NCI-H2227 treated with DMSO at 0.1 percent for 48 hours (cell line): ENCODE results near the gene CABP7.
A peak's percentile ranks its signal among the peaks of the same experiment; 100 is the strongest.

Experiments used
- DNase-seq: peaks from one replicate; lab custom pipeline; 2025; lab: John Stamatoyannopoulos, UW

The CABP7 gene

DNA sequence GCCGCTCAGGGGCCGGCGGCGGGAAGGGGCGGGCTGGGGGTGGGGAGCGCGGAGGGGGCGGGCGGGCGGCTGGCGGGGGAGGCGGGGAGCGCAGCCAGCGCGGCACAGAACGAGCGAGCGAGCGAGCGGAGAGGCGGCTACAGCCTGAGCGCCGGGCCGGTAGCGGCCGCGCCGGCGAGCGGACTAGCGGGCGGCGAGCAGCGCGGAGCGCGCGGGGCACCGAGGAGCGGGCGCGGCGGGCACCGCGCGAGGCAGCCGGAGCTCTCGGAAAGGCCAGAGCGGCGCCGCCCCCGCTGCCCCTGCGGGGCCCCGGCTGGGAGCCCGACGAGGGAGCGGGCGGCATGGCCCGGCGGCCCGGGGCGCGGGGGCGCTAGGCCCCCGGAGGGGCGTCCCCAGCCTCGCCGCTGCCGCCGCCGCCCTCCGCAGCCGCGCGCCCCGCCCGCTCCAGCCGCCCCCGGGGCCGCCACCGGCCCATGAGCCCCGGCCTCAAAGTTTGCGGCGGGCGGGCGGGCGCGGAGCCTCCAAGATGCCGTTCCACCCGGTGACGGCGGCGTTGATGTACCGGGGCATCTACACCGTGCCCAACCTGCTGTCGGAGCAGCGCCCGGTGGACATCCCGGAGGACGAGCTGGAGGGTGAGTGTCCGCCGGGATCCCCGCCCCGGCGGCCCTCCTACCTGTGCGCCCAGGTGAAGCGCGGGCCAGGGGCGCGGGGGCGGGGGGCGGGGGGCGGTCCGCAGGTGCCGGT, at the start of gene CABP7:
Gene CABP7 (plus strand): TSS at position 105 of the 747 bp plus-strand sequence. CDS start 422 bp downstream, at position 527.
- DNase-seq = no peak

DNA sequence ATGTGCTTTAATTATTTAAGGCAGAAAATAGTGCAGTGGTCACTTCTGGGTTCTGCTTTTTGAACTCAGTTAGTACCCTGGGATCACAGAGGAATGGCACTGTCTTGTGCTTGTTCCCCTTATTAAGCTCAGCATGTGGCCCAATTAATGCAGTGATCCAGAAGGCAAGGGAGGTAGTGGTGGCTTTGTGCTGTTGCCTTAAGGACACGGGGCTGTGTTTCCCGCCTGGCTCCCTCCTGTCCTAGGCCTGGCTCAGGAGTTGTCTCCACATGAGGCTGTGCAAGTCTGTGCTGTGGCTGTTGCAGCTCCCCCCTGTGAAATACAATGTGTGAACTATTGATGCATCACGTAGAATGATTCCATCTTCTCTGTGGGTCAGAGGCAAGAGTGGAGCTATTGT, 49.2 kb upstream of the CABP7 start:
- peak; percentile 48 for DNase-seq

DNA sequence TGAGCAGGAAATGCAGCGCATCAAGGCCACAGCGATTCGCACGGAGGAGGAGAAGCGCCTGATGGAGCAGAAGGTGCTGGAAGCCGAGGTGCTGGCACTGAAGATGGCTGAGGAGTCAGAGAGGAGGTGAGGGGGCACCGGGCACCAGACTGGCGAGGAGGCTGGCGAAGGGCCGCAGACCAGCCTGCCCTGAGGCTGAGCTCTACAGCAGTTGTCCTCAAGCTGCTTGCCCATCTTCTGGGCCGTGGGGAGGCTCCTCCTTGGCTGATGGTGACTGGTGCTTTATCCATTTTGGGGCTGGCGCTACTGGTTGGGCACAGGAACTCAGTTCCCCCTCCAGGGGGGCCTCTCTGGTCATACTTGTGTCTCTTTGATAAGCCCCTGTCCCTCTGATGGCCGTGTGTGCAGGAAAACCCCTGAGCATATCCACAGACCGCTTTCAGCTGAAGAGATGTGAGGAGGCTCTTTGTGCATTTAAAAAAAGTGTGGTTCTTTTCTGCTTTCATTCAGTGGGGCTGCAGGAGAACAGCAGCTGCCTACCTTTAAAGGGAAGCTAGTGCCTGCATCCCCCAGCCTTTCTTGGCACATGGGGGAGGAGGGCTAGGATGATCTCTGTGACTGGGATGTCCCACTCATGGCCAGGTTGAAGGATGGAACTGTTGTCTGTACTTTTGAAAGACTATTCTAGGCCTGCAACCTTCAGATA, 46.3 kb upstream of the CABP7 start:
- DNase-seq = no peak

DNA sequence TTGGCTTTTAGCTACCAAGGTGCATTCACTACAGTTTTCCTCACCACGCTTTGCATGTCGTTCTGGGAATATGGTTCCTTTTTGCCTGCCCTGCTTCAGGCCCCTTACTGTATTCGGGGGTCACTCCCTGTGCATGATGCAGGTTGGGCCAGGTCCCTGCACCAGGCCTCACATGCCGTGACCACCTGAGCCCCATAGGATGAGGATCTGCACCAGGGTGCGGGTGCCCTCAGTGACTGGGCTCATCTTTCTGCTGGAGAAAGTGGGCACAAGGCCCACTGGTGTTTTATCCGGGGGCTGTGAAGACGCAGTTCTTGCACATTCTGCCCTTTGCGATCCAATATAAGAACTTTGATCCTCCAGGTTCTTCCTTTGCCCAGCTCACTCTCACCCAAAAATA, 45.7 kb upstream of the CABP7 start:
- no peak for DNase-seq

DNA sequence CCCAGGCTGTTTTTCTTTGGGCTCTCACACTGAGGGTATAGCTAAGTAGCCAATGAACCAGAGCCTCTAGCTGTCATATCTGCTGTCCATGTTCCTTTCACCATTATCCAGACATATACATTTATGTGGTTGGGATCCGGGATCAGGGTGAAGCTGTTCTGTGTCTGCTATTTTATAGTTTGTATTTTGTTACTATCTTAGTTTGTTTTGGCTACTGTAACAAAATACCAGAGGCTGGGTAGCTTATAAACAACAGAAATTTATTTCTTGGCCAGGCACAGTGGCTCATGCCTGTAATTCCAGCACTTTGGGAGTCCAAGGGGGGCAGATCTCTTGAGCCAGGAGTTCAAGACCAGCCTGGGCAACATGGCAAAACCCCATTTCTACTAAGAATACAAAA, 40.5 kb upstream of the CABP7 start:
- no peak for DNase-seq

DNA sequence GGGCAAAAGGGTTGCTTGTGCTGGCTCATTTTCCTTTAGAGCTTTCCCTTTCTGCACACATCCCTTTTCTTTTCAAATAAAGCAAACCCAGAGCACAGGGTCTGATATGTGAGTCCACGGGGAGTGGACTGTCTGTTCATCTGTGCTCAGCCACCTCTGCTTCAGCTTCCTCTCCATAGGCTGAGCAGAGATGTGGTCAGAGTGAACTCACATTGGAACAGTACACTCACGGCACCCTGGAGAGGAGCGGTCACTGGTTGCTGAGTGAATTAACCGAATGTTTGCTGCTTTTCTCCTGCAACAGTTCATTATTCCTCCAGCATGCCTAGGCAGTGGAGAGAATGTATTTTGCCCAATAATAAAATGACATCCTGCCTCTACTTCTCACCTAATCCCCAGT, 36.3 kb upstream of the CABP7 start:
- DNase-seq = no peak

DNA sequence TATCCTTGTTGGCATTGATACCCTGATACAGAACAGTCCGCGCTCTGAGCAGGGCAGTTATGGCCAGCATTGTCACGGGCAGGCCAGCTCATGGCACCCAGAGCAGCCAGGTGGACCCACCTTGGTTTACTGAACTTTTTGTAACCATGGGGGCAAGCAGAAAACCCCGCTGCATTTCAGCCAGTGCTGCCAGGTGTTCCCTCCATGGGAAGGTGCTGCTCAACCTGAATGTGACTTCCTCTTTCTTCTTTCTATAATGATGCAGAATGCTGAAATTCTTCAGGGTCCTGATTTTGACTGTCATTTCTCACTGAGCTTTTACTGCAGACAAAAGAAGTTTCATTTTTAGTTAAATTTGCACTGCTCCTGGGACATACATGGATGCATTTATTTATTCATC, 35.6 kb upstream of the CABP7 start:
- no peak for DNase-seq

DNA sequence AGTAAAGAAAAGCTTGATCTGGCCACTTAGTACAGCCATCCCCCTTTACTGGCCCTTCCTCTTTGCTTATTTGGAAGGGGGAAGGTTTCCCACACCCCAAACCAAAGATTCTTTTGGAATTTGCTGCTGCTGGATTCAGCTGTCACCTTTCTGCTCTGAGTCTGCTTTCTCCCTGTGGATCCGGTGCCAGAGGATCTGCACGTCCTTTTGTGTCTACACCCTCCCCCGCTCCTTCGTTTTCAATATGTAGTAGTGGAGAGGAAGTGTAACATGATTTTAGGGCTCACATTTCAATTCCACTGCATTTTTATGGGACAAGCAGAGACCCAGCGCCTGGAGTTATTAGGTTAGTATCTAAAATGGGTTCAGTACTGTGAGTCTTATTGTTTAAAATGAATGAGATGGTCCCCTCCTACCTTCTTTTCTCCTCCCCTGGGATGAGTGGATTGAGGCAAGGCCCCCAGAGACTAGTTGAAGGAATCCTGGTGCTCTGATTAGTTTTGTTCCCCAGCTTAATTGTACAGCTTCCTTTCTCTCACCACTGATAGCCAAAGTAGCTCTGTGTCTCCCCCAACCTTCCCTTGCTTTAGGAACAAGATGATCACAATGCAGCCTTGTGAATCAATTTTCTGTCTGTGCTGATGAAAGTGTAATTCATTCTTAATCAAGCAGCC, 30.5 kb upstream of the CABP7 start:
- no peak for DNase-seq

DNA sequence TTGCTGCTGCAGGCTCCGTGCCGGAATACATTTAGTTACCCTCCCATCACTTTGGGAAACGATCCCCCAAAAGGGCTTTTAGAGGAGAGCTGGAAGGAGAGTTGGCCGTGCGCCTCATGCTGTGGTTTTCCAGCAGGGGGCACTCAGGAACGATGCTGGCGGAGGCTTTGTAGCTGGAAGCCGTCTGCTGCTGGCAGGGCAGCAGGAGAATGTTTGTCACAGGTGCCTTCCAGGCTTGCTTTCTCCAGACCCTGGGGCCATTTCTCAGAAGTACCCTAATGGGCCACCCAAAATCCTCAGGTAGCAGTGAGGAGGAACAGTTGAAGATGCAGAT, 30.0 kb upstream of the CABP7 start:
- peak; percentile 14 for DNase-seq

DNA sequence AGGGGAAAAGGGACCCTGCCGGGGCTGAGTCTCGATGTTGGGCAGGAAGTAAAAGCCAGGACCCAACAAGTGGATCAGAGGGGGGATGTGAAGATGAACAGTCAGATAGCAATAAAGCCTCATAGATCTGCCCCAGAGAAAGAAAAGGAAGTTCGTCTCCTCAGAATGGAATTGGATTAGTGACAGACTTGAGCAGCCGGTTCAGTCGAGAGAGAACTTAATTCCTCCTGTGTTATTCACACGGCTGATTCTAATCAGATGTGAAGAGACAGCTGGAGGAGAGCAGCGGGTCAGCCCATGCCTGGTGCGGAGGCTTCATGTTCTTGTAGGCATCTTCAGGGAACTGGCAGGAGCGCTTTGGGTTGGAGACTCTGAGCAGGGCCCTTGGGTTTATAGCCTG, 29.3 kb upstream of the CABP7 start:
- no peak for DNase-seq

DNA sequence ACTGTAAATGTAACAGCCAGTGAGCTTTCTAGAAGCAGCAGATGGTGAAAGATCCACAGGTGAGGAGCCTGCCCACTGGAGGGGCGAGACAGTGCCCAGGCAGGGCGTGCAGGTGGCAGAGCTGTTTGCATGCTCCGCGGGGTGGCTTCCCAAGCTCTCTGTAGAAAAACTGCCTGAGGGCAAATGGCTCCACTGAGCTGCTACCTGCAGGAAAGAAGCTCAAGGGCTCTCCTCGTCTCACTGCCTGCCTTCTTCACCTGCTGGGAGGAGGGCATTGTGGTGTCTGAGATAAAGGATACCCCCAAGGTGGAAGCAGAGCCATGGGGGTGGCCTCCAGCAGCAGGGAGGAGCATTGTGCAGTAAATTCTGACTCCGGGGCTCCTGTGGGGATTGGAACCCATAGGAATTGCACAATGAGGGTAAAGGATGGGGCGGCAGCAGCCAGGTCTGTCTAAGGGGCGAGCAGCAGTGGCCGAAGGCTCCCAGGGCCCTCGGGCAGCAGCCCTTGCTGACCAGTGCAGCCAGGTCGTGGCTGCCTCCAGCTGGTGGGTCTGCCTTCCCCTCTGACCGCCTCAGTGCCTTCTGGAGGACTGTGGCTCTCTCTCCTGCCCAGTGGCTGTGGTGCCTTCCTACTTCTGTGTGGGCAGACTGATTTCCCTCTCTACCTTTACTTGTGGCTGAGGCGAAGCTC, 28.0 kb upstream of the CABP7 start:
- no peak for DNase-seq

DNA sequence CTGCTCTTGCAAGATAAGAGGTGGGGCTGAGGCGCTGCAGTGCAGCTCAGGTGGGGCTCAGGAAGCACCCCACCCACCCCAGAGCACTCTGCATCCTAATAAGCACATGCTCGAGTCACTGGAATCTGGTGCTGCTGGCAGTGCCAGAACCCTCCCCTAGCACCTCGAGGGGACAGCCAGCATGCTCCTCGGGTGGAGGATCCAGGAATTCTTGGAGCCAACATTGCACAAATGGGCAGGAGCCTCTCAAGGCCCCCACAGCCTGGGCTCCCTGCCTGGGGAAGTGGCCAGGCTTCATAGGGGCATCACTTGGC, 27.5 kb upstream of the CABP7 start:
- no peak for DNase-seq

DNA sequence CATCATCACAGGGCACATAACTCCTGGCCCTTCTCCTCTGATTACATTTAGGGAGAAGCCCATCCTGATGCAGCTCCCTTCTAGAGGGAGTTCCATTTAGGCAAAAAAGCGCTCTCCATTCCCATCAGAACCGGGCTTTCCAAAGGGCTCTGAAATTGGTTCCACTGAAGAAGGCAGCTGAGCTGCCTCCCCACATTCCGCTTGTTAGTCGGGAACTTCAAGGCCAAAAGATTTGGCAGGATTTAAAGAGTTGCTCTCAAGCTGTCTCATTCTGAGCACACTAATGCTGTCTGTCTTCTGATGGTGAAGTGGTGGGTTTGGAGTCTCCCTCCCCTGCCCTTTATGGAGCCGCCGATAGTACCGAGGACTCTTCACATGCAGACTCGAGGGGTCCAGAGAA, 26.6 kb upstream of the CABP7 start:
- DNase-seq = no peak

DNA sequence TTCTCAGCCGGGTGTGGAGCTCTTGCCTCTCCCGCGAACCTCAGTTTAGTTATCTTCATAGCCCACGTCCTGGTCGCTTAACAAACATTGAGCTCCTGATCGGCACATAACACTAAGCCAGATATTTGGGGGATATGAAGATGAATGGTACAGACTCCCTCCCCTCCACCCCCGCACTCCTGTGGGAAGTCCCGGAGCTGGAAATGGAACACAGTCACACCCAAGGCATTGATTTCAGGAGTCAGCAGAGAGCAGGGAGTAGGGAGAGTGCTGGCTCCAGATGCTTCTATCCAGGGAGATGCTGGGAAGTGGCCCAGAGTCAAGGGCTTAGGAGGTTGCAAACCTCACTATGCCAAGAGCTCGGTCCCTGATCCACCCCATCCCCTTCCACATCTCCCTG, 26.1 kb upstream of the CABP7 start:
- no peak for DNase-seq

DNA sequence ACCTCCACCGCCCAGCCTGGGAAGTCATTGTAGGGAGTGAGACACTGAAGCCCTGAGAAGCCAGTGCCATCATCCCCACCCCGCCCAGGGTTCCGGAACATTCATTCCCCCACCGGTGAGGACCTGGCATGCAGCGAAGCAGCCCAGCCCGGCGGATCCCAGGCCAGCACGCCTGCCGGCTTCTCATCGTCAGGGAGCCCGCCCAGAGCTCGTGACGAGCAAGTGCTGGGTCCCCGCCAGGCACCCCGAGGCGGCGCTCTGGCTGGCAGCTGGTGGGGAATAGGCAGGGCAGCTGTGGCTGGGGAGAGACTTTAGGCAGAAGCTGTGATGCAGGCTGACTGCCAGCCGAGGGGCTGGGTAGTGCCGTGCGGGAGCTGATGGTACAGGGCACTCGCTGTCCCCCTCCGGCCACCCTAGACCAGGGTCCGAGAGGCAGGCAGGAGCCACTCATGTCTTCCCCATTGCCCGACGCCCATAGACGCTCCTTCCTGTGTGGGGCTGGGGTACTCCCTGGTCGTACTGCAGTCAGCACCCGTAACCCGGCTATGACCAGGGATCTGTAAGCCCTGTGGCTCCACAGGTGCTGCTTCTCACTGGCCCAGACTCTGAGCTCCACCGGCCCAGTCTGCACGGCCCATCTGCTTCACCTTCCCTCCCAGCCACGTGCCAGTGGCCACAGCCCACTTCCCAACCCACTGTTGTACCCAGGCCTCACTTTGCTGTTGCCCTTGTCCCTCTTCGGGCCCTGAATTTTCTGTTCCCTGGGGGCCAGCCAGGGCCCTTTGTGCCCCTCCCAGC, 24.5 kb upstream of the CABP7 start:
- no peak for DNase-seq

DNA sequence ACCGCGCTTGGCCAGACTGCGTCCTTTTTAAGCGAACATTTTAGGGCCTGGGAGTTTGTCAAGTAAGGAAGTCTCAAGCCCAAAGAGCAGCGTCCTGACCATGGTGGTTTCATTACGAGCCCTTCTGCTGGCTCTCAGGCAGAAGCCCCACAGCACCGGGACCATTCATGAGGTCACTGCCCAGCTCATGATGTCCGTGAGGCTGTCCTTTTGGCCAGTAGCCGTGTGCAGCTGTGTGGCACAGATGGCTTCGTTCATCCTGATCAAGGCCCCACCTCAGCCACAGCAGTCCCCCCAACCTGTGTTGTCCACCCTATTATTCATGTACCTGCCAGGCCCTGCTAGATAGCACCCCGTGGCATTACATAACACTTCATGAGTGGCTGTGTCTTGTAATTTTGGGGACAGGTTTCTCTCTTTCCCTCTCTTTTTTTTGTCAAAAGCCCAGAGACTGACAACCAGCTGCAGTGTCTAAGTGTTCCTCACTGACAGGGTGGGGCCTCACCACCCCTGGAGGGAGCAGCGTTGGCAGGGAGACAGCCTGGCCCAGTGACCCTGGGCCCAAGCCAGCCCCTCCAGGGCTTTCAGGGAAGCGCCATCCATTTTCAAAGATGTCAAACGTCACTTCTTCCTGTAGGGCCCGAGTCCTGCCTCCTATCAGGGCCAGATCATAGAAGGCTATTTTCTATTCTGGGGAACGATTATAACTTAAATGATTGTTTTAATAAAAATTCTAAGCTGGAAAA, 21.8 kb upstream of the CABP7 start:
- no peak for DNase-seq

DNA sequence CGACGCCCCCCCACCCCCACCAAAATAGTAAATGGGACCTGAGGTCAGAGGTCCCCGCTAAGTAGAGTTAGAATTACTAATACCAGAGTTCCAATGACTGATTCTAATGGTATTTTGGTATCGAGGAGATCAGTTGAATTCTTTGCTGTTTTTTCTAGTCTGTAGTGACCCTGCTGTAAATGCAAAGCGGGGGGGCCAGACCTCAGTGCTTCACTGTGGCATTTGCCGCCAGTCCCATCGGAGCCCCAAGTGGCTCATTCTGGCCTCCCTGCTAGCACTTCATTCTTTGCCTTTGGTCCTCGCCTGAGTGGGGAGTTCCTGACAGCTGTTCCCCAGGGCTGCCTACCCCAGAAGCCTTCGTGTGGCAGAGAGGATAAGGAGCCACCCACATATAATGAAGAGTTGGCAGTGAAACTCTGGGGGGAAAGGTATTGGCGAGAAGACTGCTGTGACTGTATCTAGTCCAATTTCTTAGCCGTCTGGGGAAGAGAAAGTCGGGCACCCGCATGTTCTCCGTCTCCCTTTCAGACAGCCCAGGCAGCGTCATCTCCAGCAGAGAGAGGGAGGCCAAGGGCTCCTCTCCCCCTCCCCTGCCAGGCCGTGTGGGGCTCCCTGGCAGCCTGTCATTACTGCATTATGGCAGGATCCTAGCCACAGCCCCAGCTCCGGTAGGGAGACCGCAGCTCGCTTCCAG, 19.4 kb upstream of the CABP7 start:
- DNase-seq = peak; percentile 27

DNA sequence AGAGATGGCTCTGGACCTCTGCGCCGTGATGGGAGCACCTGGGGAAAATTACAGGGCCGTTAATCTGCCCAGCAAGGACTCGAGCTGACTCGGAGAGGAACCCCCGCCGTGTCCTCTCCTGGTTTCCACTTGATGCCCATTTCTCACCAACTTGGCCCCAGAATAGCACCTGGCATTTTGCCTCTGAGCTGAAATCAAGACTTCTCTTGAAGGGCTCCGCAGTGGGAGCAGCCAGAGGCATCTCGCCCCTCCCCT, 19.0 kb upstream of the CABP7 start:
- no peak for DNase-seq

DNA sequence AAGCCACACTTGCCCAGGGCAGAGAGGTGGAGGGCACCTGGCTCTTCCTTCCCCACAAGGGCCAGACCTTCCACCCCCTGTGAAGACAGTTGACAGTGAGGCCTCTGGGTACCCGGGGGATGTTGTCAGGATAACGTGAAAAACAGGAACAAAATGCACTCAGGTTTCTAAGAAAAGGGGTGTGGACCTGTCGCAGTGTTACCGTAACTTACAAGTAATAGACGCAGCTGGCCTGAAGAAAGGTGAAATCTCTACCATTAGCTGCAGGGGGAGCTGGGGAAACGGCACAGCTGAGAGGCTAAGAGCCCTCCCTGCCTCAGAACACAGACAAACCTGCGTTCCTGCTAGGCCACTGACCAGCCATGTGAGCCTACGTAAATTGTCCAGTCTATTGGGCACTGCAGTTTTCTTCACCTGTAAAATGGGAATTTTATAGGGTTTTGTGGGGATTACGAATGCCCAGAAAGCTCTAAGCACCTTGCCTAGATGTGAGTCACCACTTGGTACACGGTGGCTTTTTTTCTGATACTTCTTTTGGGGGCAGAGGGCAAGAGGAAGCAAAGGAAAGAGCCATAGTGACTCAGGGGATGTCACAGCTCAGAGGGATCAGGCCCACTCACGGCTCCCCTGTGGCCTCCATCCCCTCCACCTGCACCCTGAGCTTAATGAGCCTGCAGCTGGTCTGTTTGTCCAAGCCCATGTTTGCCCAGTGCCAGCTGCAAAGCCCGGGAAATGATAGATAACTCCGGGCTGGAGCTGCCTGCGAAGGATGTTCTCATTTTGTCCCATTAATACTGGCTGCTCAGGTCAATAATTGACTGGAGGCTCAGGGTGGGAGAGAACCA, 18.4 kb upstream of the CABP7 start:
- no peak for DNase-seq
